HepG2 (cell line): Measurements from ENCODE around the gene GALNT17. TPM values are rescaled to one million over a fixed set of nuclear protein-coding genes. Genes with fewer than 3 reads are reported as not detected.

Experiments
- ATAC-seq: fragments of 200-7000 bp; cut with Tn5 transposase; 3 replicates; pipeline ENCODE4 v1.9.1; 2020; ENCODE audit warnings: mild to moderate bottlenecking, moderate library complexity
- BruUV-seq: library from RNA; stranded (reverse); fragments of 400-500 nt; replicated peaks from 2 replicates; lab custom pipeline; 2021; lab: Mats Ljungman, UMichigan
- CTCF ChIA-PET: fragments of 300-600 bp; formaldehyde crosslinking; extraction: SDS; loops from one replicate; lab custom pipeline; 2021; ENCODE audit warnings: low total read pairs, inconsistent platforms, low intra/inter-chr PET ratio; lab: Yijun Ruan, JAX
- POLR2A ChIA-PET: fragments of 350-600 bp; sonication (Branson Sonifier 250); formaldehyde crosslinking; loops from one replicate; lab custom pipeline; 2020; ENCODE audit warnings: antibody characterized with exemption, inconsistent platforms; lab: Yijun Ruan, JAX
- DNase-seq: peaks from one replicate; pipeline ENCODE4 v3.0.0-alpha.2; 2015; ENCODE audit warnings: low spot score
- FAIRE-seq: peaks from 3 replicates; lab custom pipeline; 2011; peaks lifted over from hg19 to GRCh38; lab: Jason Lieb, UNC
- H2AFZ ChIP-seq: one replicate; pipeline ENCODE4 v1.6.1; 2011; ENCODE audit warnings: low read length, inconsistent platforms
- H3K27ac ChIP-seq: fragments of 300-600 bp; 3 replicates; pipeline ENCODE4 v1.8.0; 2011; ENCODE audit warnings: mixed run types, mild to moderate bottlenecking, mixed read lengths, low read length, inconsistent platforms; ENCODE audit not compliant: insufficient read depth; ENCODE audit errors: extremely low read length
- H3K27me3 ChIP-seq, 2 experiments: fragments of 200-600 bp in 1 of 2; 2 replicates in 1 of 2; 3 replicates in 1 of 2; pipeline versions ENCODE4 v1.6.0 to v1.8.0; 2011; ENCODE audit warnings: low read length in 2 of 2, mild to moderate bottlenecking in 2 of 2, moderate library complexity in 2 of 2, inconsistent platforms in 1 of 2; ENCODE audit not compliant: insufficient read depth in 2 of 2, control insufficient read depth in 1 of 2
- H3K36me3 ChIP-seq, 2 experiments: fragments of 200-600 bp in 1 of 2; replicated peaks in 1 of 2; 2 replicates in 1 of 2; 3 replicates in 1 of 2; pipeline versions ENCODE4 v1.5.1 to v1.8.0; 2011; ENCODE audit warnings: low read length in 2 of 2, inconsistent platforms in 1 of 2; ENCODE audit not compliant: insufficient read depth in 2 of 2, control insufficient read depth in 1 of 2
- H3K4me1 ChIP-seq: 2 replicates; pipeline ENCODE4 v1.5.1; 2012; ENCODE audit warnings: low read length, inconsistent platforms; ENCODE audit not compliant: insufficient read depth
- H3K4me2 ChIP-seq: 2 replicates; pipeline ENCODE4 v1.6.0; 2011; ENCODE audit warnings: low read depth, low read length, inconsistent platforms
- H3K4me3 ChIP-seq, 3 experiments: fragments of 200-600 bp in 1 of 3; sonication (generic), shearing (Covaris generic) in 1 of 3; replicated peaks in 1 of 3; 2 replicates each; pipeline ENCODE4 v1.5.1; 2011 to 2016; ENCODE audit warnings: low read length in 3 of 3, inconsistent platforms in 2 of 3, low read depth in 2 of 3, mild to moderate bottlenecking in 2 of 3, control low read depth in 1 of 3, mixed read lengths in 1 of 3; ENCODE audit not compliant: insufficient read depth in 1 of 3
- H3K79me2 ChIP-seq: one replicate; pipeline ENCODE4 v1.6.1; 2011; ENCODE audit warnings: low read length, inconsistent platforms; ENCODE audit not compliant: insufficient read depth
- H3K9ac ChIP-seq: 2 replicates; pipeline ENCODE4 v1.6.0; 2011; ENCODE audit warnings: mild to moderate bottlenecking, low read depth, low read length, inconsistent platforms; ENCODE audit not compliant: insufficient read depth
- H3K9me3 ChIP-seq: 2 replicates; pipeline ENCODE4 v1.5.1; 2012; ENCODE audit warnings: mild to moderate bottlenecking, low read length
- H4K20me1 ChIP-seq: 2 replicates; pipeline ENCODE4 v1.6.0; 2011; ENCODE audit warnings: inconsistent platforms, mild to moderate bottlenecking, low read length, moderate library complexity; ENCODE audit not compliant: insufficient read depth
- AGO1 ChIP-seq: fragments of 200-400 bp; formaldehyde crosslinking; IDR thresholded peaks from 2 replicates; pipeline ENCODE4 v1.6.1; 2017; ENCODE audit warnings: mild to moderate bottlenecking, low read depth, low read length, moderate library complexity; ENCODE audit not compliant: poor library complexity, severe bottlenecking
- AGO2 ChIP-seq: fragments of 200-400 bp; formaldehyde crosslinking; optimal IDR thresholded peaks from 2 replicates; pipeline ENCODE3; 2017; ENCODE audit warnings: mild to moderate bottlenecking, low read depth, low read length, moderate library complexity
- AHR ChIP-seq: IDR thresholded peaks from 2 replicates; pipeline ENCODE4 v1.6.1; 2018; ENCODE audit warnings: missing genetic modification reagents, missing compliant biosample characterization
- ATRX ChIP-seq: sonication (generic); formaldehyde crosslinking; IDR thresholded peaks from 2 replicates; pipeline ENCODE4 v1.4.0; 2020; ENCODE audit warnings: missing genetic modification reagents, borderline replicate concordance
- BORCS8-MEF2B ChIP-seq: sonication (generic); formaldehyde crosslinking; IDR thresholded peaks from 2 replicates; pipeline ENCODE4 v1.8.0; 2022; ENCODE audit warnings: mild to moderate bottlenecking, missing genetic modification reagents
- CBFB ChIP-seq: sonication (generic); formaldehyde crosslinking; IDR thresholded peaks from 2 replicates; pipeline ENCODE4 v1.4.0; 2020; ENCODE audit warnings: missing genetic modification reagents
- CREM ChIP-seq, 2 experiments: sonication (generic) in 1 of 2; formaldehyde crosslinking in 1 of 2; IDR thresholded peaks; 2 replicates each; pipeline versions ENCODE4 v1.4.0 to v1.6.1; 2016 to 2020; ENCODE audit warnings: antibody characterized with exemption in 1 of 2, mild to moderate bottlenecking in 1 of 2, missing genetic modification reagents in 1 of 2
- FOXC1 ChIP-seq: sonication (generic); formaldehyde crosslinking; IDR thresholded peaks from 2 replicates; pipeline ENCODE4 v1.8.0; 2022; ENCODE audit warnings: mild to moderate bottlenecking, missing genetic modification reagents, borderline replicate concordance
- GATAD1 ChIP-seq: IDR thresholded peaks from 2 replicates; pipeline ENCODE4 v1.6.1; 2016; ENCODE audit warnings: missing genetic modification reagents, missing compliant biosample characterization
- GLI4 ChIP-seq: sonication (generic); formaldehyde crosslinking; IDR thresholded peaks from 2 replicates; pipeline ENCODE4 v1.5.1; 2020; ENCODE audit warnings: missing genetic modification reagents, mild to moderate bottlenecking, moderate library complexity, borderline replicate concordance
- KDM5A ChIP-seq: fragments of 200-600 bp; sonication (generic); IDR thresholded peaks from 2 replicates; pipeline ENCODE4 v1.7.0; 2018; ENCODE audit warnings: antibody characterized with exemption, mild to moderate bottlenecking, low read length, borderline replicate concordance
- KMT2A ChIP-seq: sonication (generic); formaldehyde crosslinking; IDR thresholded peaks from 2 replicates; pipeline ENCODE4 v1.4.0; 2020; ENCODE audit warnings: missing genetic modification reagents
- SNAPC2 ChIP-seq: sonication (generic); formaldehyde crosslinking; IDR thresholded peaks from 2 replicates; pipeline ENCODE4 v1.8.1; 2022; ENCODE audit warnings: mild to moderate bottlenecking, missing genetic modification reagents
- ZNF230 ChIP-seq: sonication (generic); formaldehyde crosslinking; IDR thresholded peaks from 2 replicates; pipeline ENCODE4 v1.4.0; 2020; ENCODE audit warnings: mild to moderate bottlenecking, missing genetic modification reagents
- ZNF329 ChIP-seq: sonication (generic); formaldehyde crosslinking; IDR thresholded peaks from 2 replicates; pipeline ENCODE4 v1.9.0; 2021; ENCODE audit warnings: low read depth, mild to moderate bottlenecking, missing genetic modification reagents
- ZNF576 ChIP-seq: sonication (generic); formaldehyde crosslinking; IDR thresholded peaks from 2 replicates; pipeline ENCODE4 v1.4.0; 2020; ENCODE audit warnings: mild to moderate bottlenecking, missing genetic modification reagents
- ZNF780A ChIP-seq: sonication (generic); formaldehyde crosslinking; IDR thresholded peaks from 2 replicates; pipeline ENCODE4 v1.8.0; 2022; ENCODE audit warnings: mild to moderate bottlenecking, missing genetic modification reagents, moderate library complexity
- ZSCAN22 ChIP-seq: sonication (generic); formaldehyde crosslinking; IDR thresholded peaks from 2 replicates; pipeline ENCODE4 v1.4.0; 2020; ENCODE audit warnings: mild to moderate bottlenecking, missing genetic modification reagents
- ZSCAN25 ChIP-seq: sonication (generic); formaldehyde crosslinking; IDR thresholded peaks from 2 replicates; pipeline ENCODE4 v1.8.0; 2022; ENCODE audit warnings: mild to moderate bottlenecking, missing genetic modification reagents
- WGBS: methylation state at CpG from one replicate; pipeline ENCODE4 v1.1.6; 2017; ENCODE audit warnings: low lambda C conversion rate; 5-methylcytosine and 5-hydroxymethylcytosine counted together
- in situ Hi-C: cut with HindIII; loops from 2 replicates; pipeline ENCODE4 v1.10.0; 2017; ENCODE audit warnings: low pct_unique_long_range_greater_than_20kb; ENCODE audit not compliant: extremely low pct_ligation_motif_present
- intact Hi-C: fragments of 100-400 bp; cut with micrococcal nuclease; formaldehyde crosslinking; loops from one replicate; pipeline ENCODE4 v1.10.0; 2022; ENCODE audit not compliant: unreplicated experiment
- polyA plus RNA-seq, 8 experiments: library from polyadenylated mRNA; depleted of rRNA in 3 of 8; stranded (reverse) in 7 of 8; unstranded in 1 of 8; fragments of >200 nt; fragmentation: Illumina TruSeq in 4 of 8; extraction: Trizol in 4 of 8; gene quantifications; 2 replicates each; pipeline versions ENCODE4 v1.2.1 to v1.2.3, GENCODE V29; 2011 to 2016; ENCODE audit warnings: low read depth in 4 of 8, missing spikeins in 1 of 8, mixed read lengths in 1 of 8; ENCODE audit not compliant: insufficient read depth in 1 of 8
- total RNA-seq, 5 experiments: library from RNA; depleted of rRNA; stranded (reverse); fragments of >200 nt; fragmentation: Illumina TruSeq; extraction: Trizol; gene quantifications; 2 replicates each; pipeline ENCODE4 v1.2.3, GENCODE V29; 2016; ENCODE audit warnings: low read depth in 1 of 5
- TF ChIP-seq, protein P1 (sequence below): sonication (generic); formaldehyde crosslinking; IDR thresholded peaks from 2 replicates; pipeline ENCODE4 v1.8.1; 2023; ENCODE audit warnings: missing genetic modification reagents, inconsistent platforms, borderline replicate concordance

The GALNT17 gene
- total and polyA plus RNA-seq, 2 of the 13 experiments (the other 11 are each of a cell fraction or from before 2014, with no cell fraction given): not detected

GRCh38 chr7:71558806-71559613 lies 427.1 kb downstream of the GALNT17 start (continued):
- no peak for TF ChIP-seq GATAD1 (CRISPR knock-in tag)
- TF ChIP-seq AGO2: no peak
- no peak for TF ChIP-seq CREM (IDR thresholded peaks at IDR 0.05)
- no peak for TF ChIP-seq CREM (CRISPR knock-in tag; IDR thresholded peaks at IDR 0.05)
- no peak for TF ChIP-seq CBFB (CRISPR knock-in tag)
- TF ChIP-seq, protein P1, sequence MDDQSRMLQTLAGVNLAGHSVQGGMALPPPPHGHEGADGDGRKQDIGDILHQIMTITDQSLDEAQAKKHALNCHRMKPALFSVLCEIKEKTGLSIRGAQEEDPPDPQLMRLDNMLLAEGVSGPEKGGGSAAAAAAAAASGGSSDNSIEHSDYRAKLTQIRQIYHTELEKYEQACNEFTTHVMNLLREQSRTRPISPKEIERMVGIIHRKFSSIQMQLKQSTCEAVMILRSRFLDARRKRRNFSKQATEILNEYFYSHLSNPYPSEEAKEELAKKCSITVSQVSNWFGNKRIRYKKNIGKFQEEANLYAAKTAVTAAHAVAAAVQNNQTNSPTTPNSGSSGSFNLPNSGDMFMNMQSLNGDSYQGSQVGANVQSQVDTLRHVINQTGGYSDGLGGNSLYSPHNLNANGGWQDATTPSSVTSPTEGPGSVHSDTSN (CRISPR knock-in tag): no peak
- TF ChIP-seq, all 625 proteins: peak for 0

- BruUV-seq: no TSS peak
- intact Hi-C loops (no loop called here), in situ Hi-C loops (no loop called here)
- no peak for DNase-seq
- POLR2A ChIA-PET: no interaction called here
- no peaks in the 10 kb centered on the region for H3K4me1 ChIP-seq
- FAIRE-seq: no peak
- no peaks in the 10 kb centered on the region for H3K79me2 ChIP-seq
- H2AFZ ChIP-seq: no peak overlapping the region
- no peak overlapping the region for H3K9ac ChIP-seq
- H3K9me3 ChIP-seq: no peaks in the 10 kb centered on the region
- CTCF ChIA-PET: no interaction called here
- H3K4me3 ChIP-seq: no peak overlapping the region
- H3K4me2 ChIP-seq: no peak overlapping the region
- H3K27me3 ChIP-seq: peaks cover 0 to 3% of the 10 kb centered on the region in 2 experiments; a peak in 2 of 5 replicates
- no peaks in the 10 kb centered on the region for H3K36me3 ChIP-seq
- H3K27ac ChIP-seq: no peak overlapping the region
- H4K20me1 ChIP-seq: no peaks in the 10 kb centered on the region
- no peak for ATAC-seq
- WGBS: 21% methylated on average over 9 of the region's 10 CpGs
- no peak for TF ChIP-seq KDM5A
- TF ChIP-seq ZNF780A (CRISPR knock-in tag): no peak
- no peak for TF ChIP-seq ATRX (CRISPR knock-in tag)
- no peak for TF ChIP-seq ZSCAN25
- no peak for TF ChIP-seq ZNF576 (CRISPR knock-in tag)
- no peak for TF ChIP-seq BORCS8-MEF2B (CRISPR knock-in tag)
- TF ChIP-seq AGO1: no peak
- TF ChIP-seq ZSCAN22 (CRISPR knock-in tag): no peak
- no peak for TF ChIP-seq ZNF230 (CRISPR knock-in tag)
- TF ChIP-seq FOXC1: no peak
- no peak for TF ChIP-seq KMT2A (CRISPR knock-in tag)
- TF ChIP-seq SNAPC2 (CRISPR knock-in tag): no peak
- TF ChIP-seq AHR (CRISPR knock-in tag): no peak
- no peak for TF ChIP-seq GLI4
- TF ChIP-seq ZNF329 (CRISPR knock-in tag): no peak
Measured at GRCh38 chr7:71560354-71560995, 428.5 kb downstream of the GALNT17 start.
